K562 treated with DMSO at 1 percent for 12 hours (cell line): ENCODE results near the gene CSTB. TPM values are rescaled to one million over a fixed set of nuclear protein-coding genes. Genes with fewer than 3 reads are reported as not detected.

ENCODE experiments used
- total RNA-seq: library from RNA; unstranded; fragments of 300-600 nt; gene quantifications from 2 replicates; pipeline ENCODE4 v1.2.3, GENCODE V29; 2022; ENCODE audit not compliant: insufficient read depth

CSTB gene
- 56.2 and 61.7 TPM in 2 replicates for total RNA-seq

GRCh38 chr21:43775795-43776430 lies at the start of gene CSTB:
Gene CSTB (minus strand): TSS chr21:43776308. CDS start chr21:43776269, 39 bp downstream.

GRCh38 chr21:43789276-43790009 lies 13.3 kb upstream of the CSTB start, which contains the start of gene RRP1:
Gene RRP1 (plus strand): TSS chr21:43789577. CDS start chr21:43789630, 53 bp downstream.

Other genes with a start within 250 kb of the CSTB start
- gene HSF2BP, start 116.8 kb downstream of the CSTB start, total RNA-seq = 0.72 TPM in 1 of 2 replicates, not detected in the other
- gene RRP1B, start 116.7 kb downstream of the CSTB start, total RNA-seq = 9.1 and 30.0 TPM in 2 replicates
- gene PDXK, start 57.2 kb downstream of the CSTB start, total RNA-seq = 50.5 and 63.9 TPM in 2 replicates
- 18.3 and 23.7 TPM in 2 replicates for gene RRP1, start 13.3 kb upstream of the CSTB start, total RNA-seq
- gene AGPAT3, start 88.9 kb upstream of the CSTB start, total RNA-seq = 23.0 and 54.1 TPM in 2 replicates
- gene TRAPPC10, start 236.0 kb upstream of the CSTB start, total RNA-seq = 7.0 and 26.1 TPM in 2 replicates